PFSK-1 (cell line): ENCODE measurements around the gene CD200.

ENCODE experiments used
- POLR2AphosphoS5 ChIP-seq: IDR thresholded peaks from 2 replicates; pipeline ENCODE4 v1.6.1; 2012; ENCODE audit warnings: low read depth, mild to moderate bottlenecking, control low read depth, low read length, moderate library complexity
- SIN3A ChIP-seq: IDR thresholded peaks from 2 replicates; pipeline ENCODE4 v1.6.1; 2012; ENCODE audit warnings: mild to moderate bottlenecking, low read length, moderate library complexity, borderline replicate concordance; ENCODE audit not compliant: insufficient read depth
- TAF1 ChIP-seq: IDR thresholded peaks from 2 replicates; pipeline ENCODE4 v1.6.1; 2012; ENCODE audit warnings: low read length, control low read depth, borderline replicate concordance; ENCODE audit not compliant: insufficient read depth
- TF ChIP-seq, protein P1 (sequence below), 2 experiments: IDR thresholded peaks; 2 replicates each; pipeline versions ENCODE4 v1.6.1 to v1.8.0; 2011 to 2012; ENCODE audit warnings: low read depth in 2 of 2, low read length in 2 of 2, control low read depth in 1 of 2, inconsistent platforms in 1 of 2, mild to moderate bottlenecking in 1 of 2, moderate library complexity in 1 of 2; ENCODE audit not compliant: insufficient read depth in 1 of 2

DNA sequence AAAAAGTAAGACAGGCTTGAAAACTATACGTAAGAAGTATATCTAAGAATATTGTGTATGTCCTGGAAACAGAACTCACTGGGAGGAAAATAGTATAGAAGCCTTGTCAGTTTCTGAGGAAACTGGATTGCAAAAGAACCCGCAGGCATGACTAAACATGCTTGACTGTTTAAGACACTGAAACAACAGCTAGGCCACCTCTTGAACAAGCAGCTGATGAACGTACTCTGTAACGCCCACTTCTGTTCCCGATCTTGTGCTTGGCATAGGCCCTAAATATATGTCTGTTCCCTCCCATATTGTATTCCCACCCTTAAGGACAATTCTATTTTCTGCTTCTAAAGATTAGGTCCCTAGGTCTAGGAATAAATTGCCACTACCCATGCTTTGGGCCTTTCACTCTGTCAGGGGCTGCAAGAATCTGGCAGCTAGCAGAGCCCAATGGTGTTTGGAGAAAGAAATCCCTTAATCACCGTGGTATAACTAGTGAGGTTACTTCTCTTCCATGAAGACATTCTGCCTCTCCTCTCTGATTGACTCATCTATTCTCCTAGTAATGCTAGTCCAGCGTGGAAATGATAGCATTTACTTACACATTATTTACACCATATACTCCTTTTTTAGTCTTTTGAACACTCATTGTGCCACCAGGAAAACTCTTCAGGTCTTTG lies 46.2 kb downstream of the CD200 start:
- TF ChIP-seq POLR2AphosphoS5 (no peak), TAF1 (no peak), SIN3A (no peak)
- TF ChIP-seq, protein P1, sequence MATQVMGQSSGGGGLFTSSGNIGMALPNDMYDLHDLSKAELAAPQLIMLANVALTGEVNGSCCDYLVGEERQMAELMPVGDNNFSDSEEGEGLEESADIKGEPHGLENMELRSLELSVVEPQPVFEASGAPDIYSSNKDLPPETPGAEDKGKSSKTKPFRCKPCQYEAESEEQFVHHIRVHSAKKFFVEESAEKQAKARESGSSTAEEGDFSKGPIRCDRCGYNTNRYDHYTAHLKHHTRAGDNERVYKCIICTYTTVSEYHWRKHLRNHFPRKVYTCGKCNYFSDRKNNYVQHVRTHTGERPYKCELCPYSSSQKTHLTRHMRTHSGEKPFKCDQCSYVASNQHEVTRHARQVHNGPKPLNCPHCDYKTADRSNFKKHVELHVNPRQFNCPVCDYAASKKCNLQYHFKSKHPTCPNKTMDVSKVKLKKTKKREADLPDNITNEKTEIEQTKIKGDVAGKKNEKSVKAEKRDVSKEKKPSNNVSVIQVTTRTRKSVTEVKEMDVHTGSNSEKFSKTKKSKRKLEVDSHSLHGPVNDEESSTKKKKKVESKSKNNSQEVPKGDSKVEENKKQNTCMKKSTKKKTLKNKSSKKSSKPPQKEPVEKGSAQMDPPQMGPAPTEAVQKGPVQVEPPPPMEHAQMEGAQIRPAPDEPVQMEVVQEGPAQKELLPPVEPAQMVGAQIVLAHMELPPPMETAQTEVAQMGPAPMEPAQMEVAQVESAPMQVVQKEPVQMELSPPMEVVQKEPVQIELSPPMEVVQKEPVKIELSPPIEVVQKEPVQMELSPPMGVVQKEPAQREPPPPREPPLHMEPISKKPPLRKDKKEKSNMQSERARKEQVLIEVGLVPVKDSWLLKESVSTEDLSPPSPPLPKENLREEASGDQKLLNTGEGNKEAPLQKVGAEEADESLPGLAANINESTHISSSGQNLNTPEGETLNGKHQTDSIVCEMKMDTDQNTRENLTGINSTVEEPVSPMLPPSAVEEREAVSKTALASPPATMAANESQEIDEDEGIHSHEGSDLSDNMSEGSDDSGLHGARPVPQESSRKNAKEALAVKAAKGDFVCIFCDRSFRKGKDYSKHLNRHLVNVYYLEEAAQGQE (IDR thresholded peaks at IDR 0.05; ENCODE audit: insufficient read depth in 1 of 2, low read depth in 2 of 2, low read length in 2 of 2): no peak
